ENCODE results near the gene KCNQ1. TPM values are rescaled to one million over a fixed set of nuclear protein-coding genes. Genes with fewer than 3 reads are reported as not detected.

KCNQ1 gene
- total and polyA plus RNA-seq, 2 donors (not counting 3 experiments of a cell fraction or from before 2014, with no cell fraction given), result 0.07 to 0.09 TPM

DNA sequence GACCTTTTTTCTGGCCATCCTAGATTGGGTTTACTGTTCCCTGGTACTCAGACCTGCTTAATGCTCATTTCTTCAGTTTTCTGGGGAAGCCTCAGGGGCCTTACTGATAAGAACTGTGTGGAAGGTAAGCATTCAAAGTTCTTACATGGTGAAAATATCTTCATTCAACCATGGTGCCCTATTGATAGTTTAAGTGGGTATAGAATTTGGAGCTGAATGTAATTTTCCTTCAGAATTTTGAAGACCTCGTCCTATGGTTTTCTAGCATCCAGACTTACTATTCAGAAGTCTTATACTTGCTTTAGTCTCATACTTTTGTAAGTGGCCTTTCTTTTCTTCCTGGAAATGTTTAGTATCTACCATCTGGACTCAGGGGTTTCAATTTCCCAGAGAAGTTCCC, 365.0 kb downstream of the KCNQ1 start:
- CTCF ChIA-PET, result no interaction called here
- H3K27me3 ChIP-seq (ENCODE audit: control insufficient read depth in 2 of 2, insufficient read depth in 2 of 2, low read length in 2 of 2), result peaks cover 16 to 18% of the 10 kb centered on the region in 2 experiments
- no peak for DNase-seq (ENCODE audit: low read depth, low spot score)
- no peak overlapping the region for H3K4me2 ChIP-seq (ENCODE audit: insufficient read depth, low read length)
- intact Hi-C loops (cut with micrococcal nuclease) (no loop called here), dilution Hi-C loops (cut with MboI; ENCODE audit: extremely low pct_ligation_motif_present, low sequenced_read_pairs) (no loop called here)
- no peaks in the 10 kb centered on the region for H4K20me1 ChIP-seq (replicated peaks; ENCODE audit: control insufficient read depth, extremely low read depth, insufficient read depth, low read length)
- no peaks in the 10 kb centered on the region for H3K9me3 ChIP-seq (replicated peaks; ENCODE audit: control insufficient read depth, insufficient read depth, low read length)
- no peak overlapping the region for H2AFZ ChIP-seq (ENCODE audit: low read depth, low read length)
- no TSS peak for BruUV-seq (replicated peaks)
- no peak for FAIRE-seq
- H3K9me1 ChIP-seq (replicated peaks; ENCODE audit: control insufficient read depth, extremely low read depth, insufficient read depth, low read length), result no peaks in the 10 kb centered on the region
- TF ChIP-seq, protein P1, sequence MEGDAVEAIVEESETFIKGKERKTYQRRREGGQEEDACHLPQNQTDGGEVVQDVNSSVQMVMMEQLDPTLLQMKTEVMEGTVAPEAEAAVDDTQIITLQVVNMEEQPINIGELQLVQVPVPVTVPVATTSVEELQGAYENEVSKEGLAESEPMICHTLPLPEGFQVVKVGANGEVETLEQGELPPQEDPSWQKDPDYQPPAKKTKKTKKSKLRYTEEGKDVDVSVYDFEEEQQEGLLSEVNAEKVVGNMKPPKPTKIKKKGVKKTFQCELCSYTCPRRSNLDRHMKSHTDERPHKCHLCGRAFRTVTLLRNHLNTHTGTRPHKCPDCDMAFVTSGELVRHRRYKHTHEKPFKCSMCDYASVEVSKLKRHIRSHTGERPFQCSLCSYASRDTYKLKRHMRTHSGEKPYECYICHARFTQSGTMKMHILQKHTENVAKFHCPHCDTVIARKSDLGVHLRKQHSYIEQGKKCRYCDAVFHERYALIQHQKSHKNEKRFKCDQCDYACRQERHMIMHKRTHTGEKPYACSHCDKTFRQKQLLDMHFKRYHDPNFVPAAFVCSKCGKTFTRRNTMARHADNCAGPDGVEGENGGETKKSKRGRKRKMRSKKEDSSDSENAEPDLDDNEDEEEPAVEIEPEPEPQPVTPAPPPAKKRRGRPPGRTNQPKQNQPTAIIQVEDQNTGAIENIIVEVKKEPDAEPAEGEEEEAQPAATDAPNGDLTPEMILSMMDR (IDR thresholded peaks at IDR 0.05; ENCODE audit: extremely low read depth in 1 of 2, insufficient read depth in 1 of 2, low read depth in 1 of 2, low read length in 2 of 2), result no peak
- no peak for TF ChIP-seq EZH2 (IDR thresholded peaks at IDR 0.05; ENCODE audit: borderline replicate concordance, low read depth, low read length, severe bottlenecking)
- TF ChIP-seq FOS (IDR thresholded peaks at IDR 0.05; ENCODE audit: borderline replicate concordance, insufficient read depth, low read length), result no peak
- TF ChIP-seq POLR2AphosphoS5 (IDR thresholded peaks at IDR 0.05; ENCODE audit: insufficient read depth, low read depth, low read length), result no peak
- no peak for TF ChIP-seq JUN (IDR thresholded peaks at IDR 0.05; ENCODE audit: borderline replicate concordance, insufficient read depth, insufficient read length, low read depth)
- TF ChIP-seq, protein P2, sequence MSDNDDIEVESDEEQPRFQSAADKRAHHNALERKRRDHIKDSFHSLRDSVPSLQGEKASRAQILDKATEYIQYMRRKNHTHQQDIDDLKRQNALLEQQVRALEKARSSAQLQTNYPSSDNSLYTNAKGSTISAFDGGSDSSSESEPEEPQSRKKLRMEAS (IDR thresholded peaks at IDR 0.05; ENCODE audit: insufficient read depth, insufficient read length), result no peak
- TF ChIP-seq POLR2A (IDR thresholded peaks at IDR 0.05; ENCODE audit: low read depth, low read length), result no peak
- no peak for TF ChIP-seq MYC (IDR thresholded peaks at IDR 0.05; ENCODE audit: low read depth, low read length)
- TF ChIP-seq GATA2 (IDR thresholded peaks at IDR 0.05; ENCODE audit: insufficient read depth, insufficient read length, low read depth, low read length), result no peak
- H3K36me3 ChIP-seq (ENCODE audit: control insufficient read depth in 2 of 2, extremely low read depth in 1 of 2, insufficient read depth in 2 of 2, low read length in 2 of 2), result no peaks in the 10 kb centered on the region
- no peaks in the 10 kb centered on the region for H3K79me2 ChIP-seq (ENCODE audit: control insufficient read depth, insufficient read depth, low read length)
- H3K27ac ChIP-seq (ENCODE audit: insufficient read depth, low read depth, low read length), result no peak overlapping the region
- no peak overlapping the region for H3K9ac ChIP-seq (replicated peaks; ENCODE audit: extremely low read depth, insufficient read depth, low read length)
- POLR2A ChIA-PET, result no interaction called here
- peaks cover 3% of the 10 kb centered on the region for H3K4me1 ChIP-seq (ENCODE audit: control insufficient read depth, extremely low read depth, insufficient read depth, low read length)
- H3K4me3 ChIP-seq (replicated peaks in 1 of 3; ENCODE audit: insufficient read depth in 1 of 3, low read depth in 1 of 3, low read length in 3 of 3), result no peak overlapping the region
